IPS DF 4.7 (cell line): Measurements from ENCODE around the gene CCT6A.
"Not testable (repeated sequence)": the region's sequence is repeated elsewhere in the genome, so short reads cannot be mapped to it uniquely, and the experiment has no call there.

Source experiments
- DNase-seq: peaks from one replicate; pipeline ENCODE4 v3.0.0-alpha.2; 2013; ENCODE audit warnings: low spot score; ENCODE audit errors: extremely low read depth

Gene CCT6A

GRCh38 chr7:56051339-56052191 lies at the start of gene CCT6A, which contains the start of gene PSPH:
CCT6A (plus strand) TSS chr7:56051765; CDS start chr7:56051849, 84 bp downstream.
PSPH (minus strand) TSS chr7:56051444; CDS start chr7:56021212, 30,232 bp downstream.
- peak; percentile 81 for DNase-seq

GRCh38 chr7:56003749-56004148 lies 47.8 kb upstream of the CCT6A start:
- DNase-seq, result no peak

- DNase-seq, result no peak
Observed at GRCh38 chr7:56007167-56007652, 44.4 kb upstream of the CCT6A start.

- no peak for DNase-seq
Observed at GRCh38 chr7:56007891-56008290, 43.7 kb upstream of the CCT6A start.

GRCh38 chr7:56009695-56010094 lies 41.9 kb upstream of the CCT6A start:
- no peak for DNase-seq

GRCh38 chr7:56017015-56017414 lies 34.5 kb upstream of the CCT6A start:
- DNase-seq, result not testable (repeated sequence)

GRCh38 chr7:56019501-56019900 lies 32.1 kb upstream of the CCT6A start:
- DNase-seq, result no peak

- no peak for DNase-seq
Observed at GRCh38 chr7:56023500-56023899, 28.1 kb upstream of the CCT6A start.

GRCh38 chr7:56026538-56026937 lies 25.0 kb upstream of the CCT6A start:
- DNase-seq, result no peak

GRCh38 chr7:56028942-56029630 lies 22.5 kb upstream of the CCT6A start:
- no peak for DNase-seq

GRCh38 chr7:56030340-56030739 lies 21.2 kb upstream of the CCT6A start:
- no peak for DNase-seq

GRCh38 chr7:56031556-56031955 lies 20.0 kb upstream of the CCT6A start:
- DNase-seq, result not testable (repeated sequence)

GRCh38 chr7:56032578-56032977 lies 19.0 kb upstream of the CCT6A start:
- DNase-seq, result not testable (repeated sequence)

- DNase-seq, result peak; percentile 72
Observed at GRCh38 chr7:56033671-56034432, 17.7 kb upstream of the CCT6A start.

GRCh38 chr7:56040730-56041129 lies 10.8 kb upstream of the CCT6A start:
- no peak for DNase-seq

GRCh38 chr7:56045758-56046157 lies 5.8 kb upstream of the CCT6A start:
- not testable (repeated sequence) for DNase-seq

GRCh38 chr7:56046721-56047445 lies 4.7 kb upstream of the CCT6A start:
- DNase-seq, result no peak

- DNase-seq, result not testable (repeated sequence)
Observed at GRCh38 chr7:56047446-56048116, 4.0 kb upstream of the CCT6A start.

GRCh38 chr7:56048245-56048644 lies 3.3 kb upstream of the CCT6A start:
- DNase-seq, result no peak

- DNase-seq, result not testable (repeated sequence)
Observed at GRCh38 chr7:56048763-56049162, 2.8 kb upstream of the CCT6A start.

- DNase-seq, result no peak
Observed at GRCh38 chr7:56051053-56051338, 569 bp upstream of the CCT6A start.
